Thymus (tissue), 14 donors: ENCODE data around the gene RINT1. TPM values are rescaled to one million over a fixed set of nuclear protein-coding genes. Genes with fewer than 3 reads are reported as not detected.

ENCODE experiments used
- DNase-seq, 9 donors: peaks; one replicate each; pipeline ENCODE4 v3.0.0-alpha.2; 2013; ENCODE audit warnings: low spot score in 9 of 9, low read depth in 6 of 9, missing footprints in 1 of 9
- H3K27ac ChIP-seq, 2 donors: one replicate each; pipeline ENCODE4 v1.5.1; 2013; ENCODE audit warnings: control low read depth in 1 of 2, low read depth in 1 of 2, low read length in 1 of 2, mild to moderate bottlenecking in 1 of 2, moderate library complexity in 1 of 2
- H3K27me3 ChIP-seq, 2 donors: one replicate each; pipeline ENCODE4 v1.5.1; 2013; ENCODE audit warnings: low read length in 1 of 2; ENCODE audit not compliant: control insufficient read depth in 2 of 2, insufficient read depth in 1 of 2
- H3K36me3 ChIP-seq, 2 donors: one replicate each; pipeline ENCODE4 v1.5.1; 2013; ENCODE audit warnings: low read length in 1 of 2, mild to moderate bottlenecking in 1 of 2, moderate library complexity in 1 of 2; ENCODE audit not compliant: control insufficient read depth in 2 of 2, insufficient read depth in 2 of 2
- H3K4me1 ChIP-seq, 2 donors: one replicate each; pipeline ENCODE4 v1.5.1; 2013; ENCODE audit warnings: low read length in 2 of 2; ENCODE audit not compliant: control insufficient read depth in 2 of 2, insufficient read depth in 2 of 2
- H3K4me3 ChIP-seq, 2 donors: one replicate each; pipeline ENCODE4 v1.5.1; 2013; ENCODE audit warnings: low read length in 2 of 2, control low read depth in 1 of 2, mild to moderate bottlenecking in 1 of 2
- H3K9me3 ChIP-seq, 2 donors: one replicate each; pipeline ENCODE4 v1.5.1; 2013; ENCODE audit warnings: low read length in 1 of 2, mild to moderate bottlenecking in 1 of 2; ENCODE audit not compliant: control insufficient read depth in 2 of 2, insufficient read depth in 1 of 2
- WGBS: extraction: QIAGEN DNeasy Blood & Tissue Kit; methylation state at CpG from one replicate; pipeline ENCODE4 v1.1.7; 2013; 5-methylcytosine and 5-hydroxymethylcytosine counted together
- long read RNA-seq, 10 donors: transcript quantifications; one replicate each; lab custom pipeline, GENCODE V29; 2026
- polyA plus RNA-seq: library from polyadenylated mRNA; stranded (reverse); fragments of 200-250 nt; gene quantifications from one replicate; pipeline ENCODE4 v1.2.3, GENCODE V29; 2013
- total RNA-seq: library from RNA; stranded (reverse); fragments of 120-200 nt; gene quantifications from one replicate; pipeline ENCODE4 v1.2.4, GENCODE V29; 2013
- donor health status: healthy.

The RINT1 gene
- total RNA-seq (12.2 TPM), polyA plus RNA-seq (42.3 TPM)
- long read RNA-seq, donor 1 = 0 reads
- long read RNA-seq, donor 2 = 0 reads
- long read RNA-seq, donor 3, partial matches to known transcripts = 0 of 2 reads
- long read RNA-seq, donor 3, other reads (novel, unspliced or antisense) = 0 of 2 reads
- long read RNA-seq, donor 4 = 0 reads
- long read RNA-seq, donor 5, transcript RINT1-201 (15 exons, 2,976 nt) = major isoform, 5 of 6 reads
- long read RNA-seq, donor 5, partial matches to known transcripts = 0 of 6 reads
- long read RNA-seq, donor 5, other reads (novel, unspliced or antisense) = 0 of 6 reads
- long read RNA-seq, donor 6 = 0 reads
- long read RNA-seq, donor 7, partial matches to known transcripts = 0 of 4 reads
- long read RNA-seq, donor 7, other reads (novel, unspliced or antisense) = 0 of 4 reads
- long read RNA-seq, donor 8, partial matches to known transcripts = 0 of 2 reads
- long read RNA-seq, donor 8, other reads (novel, unspliced or antisense) = 0 of 2 reads
- long read RNA-seq, donor 9, partial matches to known transcripts = 0 of 1 reads
- long read RNA-seq, donor 9, other reads (novel, unspliced or antisense) = 0 of 1 reads
- long read RNA-seq, donor 10, transcript RINT1-201 (15 exons, 2,976 nt) = major isoform, 5 of 5 reads
- long read RNA-seq, donor 10, partial matches to known transcripts = 0 of 5 reads
- long read RNA-seq, donor 10, other reads (novel, unspliced or antisense) = 0 of 5 reads

DNA sequence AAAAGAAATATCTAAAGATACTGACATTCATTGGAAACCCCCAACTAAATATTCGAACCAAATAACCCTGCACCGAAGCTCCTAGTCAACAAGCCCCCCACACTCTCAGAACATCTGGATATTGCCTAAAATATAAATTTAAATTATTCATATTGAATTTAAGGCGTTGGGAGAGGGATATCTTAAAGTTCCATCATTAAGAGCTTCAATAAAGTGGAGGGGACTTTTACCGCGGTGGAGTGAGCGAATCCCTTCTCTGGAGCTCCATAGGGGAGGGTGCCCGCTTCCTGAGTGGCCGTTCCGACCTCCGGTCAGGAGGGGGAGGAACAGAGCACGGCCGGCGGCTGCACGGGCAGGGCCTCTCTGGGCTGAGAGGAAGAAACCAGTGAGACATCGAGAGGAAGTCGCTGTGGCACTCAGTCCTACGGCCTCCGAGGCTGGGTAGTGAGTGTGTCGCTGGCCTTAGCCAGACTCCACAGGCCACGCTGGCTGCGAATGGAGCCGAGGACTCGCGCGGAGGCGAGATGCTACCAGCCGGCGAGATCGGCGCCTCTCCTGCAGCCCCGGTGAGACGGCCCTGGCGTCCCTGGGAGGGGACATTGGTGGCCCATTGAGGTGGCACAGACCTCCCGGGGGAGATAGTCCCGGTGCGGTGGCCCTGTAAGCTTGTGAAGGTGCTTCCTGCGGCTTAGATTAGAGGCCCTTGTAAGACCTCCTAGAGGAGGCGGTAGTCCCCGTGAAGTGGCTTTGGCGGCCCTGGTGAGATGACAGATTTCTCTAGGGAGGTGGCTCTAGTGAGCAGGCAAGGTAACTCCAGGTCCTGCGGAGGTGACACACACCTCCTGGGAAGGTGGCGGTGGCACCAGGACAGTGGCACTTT, at the start of gene RINT1:
Gene RINT1, plus strand, starts transcription at position 410 of the 880 bp plus-strand sequence. Its CDS starts 115 bp downstream, at position 525.
- H3K4me3 ChIP-seq = peak within 1 kb of the TSS; percentile 65 to 96
- H3K27me3 ChIP-seq = no peaks in the 10 kb centered on the region
- peaks cover 0 to 5% of the 10 kb centered on the region in 2 donors for H3K36me3 ChIP-seq
- H3K4me1 ChIP-seq = peaks cover 11 to 17% of the 10 kb centered on the region in 2 donors
- H3K27ac ChIP-seq = peak within 1 kb of the TSS; percentile 86 to 88
- under 1% methylated on average over 42 of the region's 42 CpGs for WGBS
- no peaks in the 10 kb centered on the region for H3K9me3 ChIP-seq
- peak; percentile 77 to 94 (median 84) for DNase-seq

DNA sequence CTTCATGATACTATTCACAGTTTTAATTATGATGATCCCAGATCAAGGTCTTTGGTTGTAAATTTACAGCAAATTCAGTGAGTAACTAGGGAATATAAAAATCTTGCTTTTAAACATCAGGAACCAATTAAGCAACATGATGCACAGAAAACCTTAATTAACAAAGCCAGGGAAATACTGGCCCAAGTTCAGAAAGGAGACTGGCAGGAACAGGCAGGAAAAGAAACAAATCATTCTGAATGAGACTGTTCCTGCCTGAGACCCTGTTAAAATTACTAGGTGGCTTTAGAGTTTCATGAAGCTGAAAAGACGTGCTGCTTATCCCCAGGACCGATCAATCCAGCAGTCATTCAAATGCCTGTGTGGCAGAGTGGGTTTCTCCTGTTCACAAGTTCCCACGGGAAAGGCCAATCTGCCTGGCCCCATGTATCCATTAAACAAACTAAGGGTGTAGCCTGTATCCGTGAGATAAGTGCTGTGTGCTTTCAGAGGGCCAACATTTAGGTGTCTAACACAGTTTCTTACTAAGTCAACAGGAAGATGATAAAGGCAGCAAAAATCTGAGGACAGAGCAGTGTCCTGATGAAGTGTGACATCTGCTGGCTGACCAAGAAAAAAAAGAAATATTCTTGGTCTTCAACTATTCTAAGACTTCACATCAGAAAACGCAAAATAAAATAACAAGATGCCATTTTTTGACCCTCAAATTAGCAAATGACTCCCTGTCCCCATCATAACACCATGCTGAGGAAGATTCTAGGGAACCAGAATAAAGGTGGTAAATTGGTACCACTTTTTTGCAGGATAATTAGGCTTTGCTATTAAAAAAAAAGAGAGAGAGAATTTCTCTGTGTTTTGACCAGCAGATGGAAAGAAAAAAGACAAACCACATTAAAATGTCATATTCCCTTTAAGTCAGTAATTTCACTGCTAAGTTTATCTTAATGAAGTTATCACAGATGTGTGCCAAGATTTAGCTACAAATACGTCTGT, 44.1 kb upstream of the RINT1 start:
- WGBS = 97% methylated on average over 6 of the region's 6 CpGs
- Histone ChIP-seq H3K36me3 (peaks cover 0 to 2% of the 10 kb centered on the region in 2 donors), H3K4me3 (no peak overlapping the region), H3K9me3 (peaks cover 0 to 3% of the 10 kb centered on the region in 2 donors), H3K4me1 (no peaks in the 10 kb centered on the region), H3K27me3 (no peaks in the 10 kb centered on the region), H3K27ac (no peak overlapping the region)
- DNase-seq = peak in 4 of 9 donors; percentile 4 to 42 (median 20)

DNA sequence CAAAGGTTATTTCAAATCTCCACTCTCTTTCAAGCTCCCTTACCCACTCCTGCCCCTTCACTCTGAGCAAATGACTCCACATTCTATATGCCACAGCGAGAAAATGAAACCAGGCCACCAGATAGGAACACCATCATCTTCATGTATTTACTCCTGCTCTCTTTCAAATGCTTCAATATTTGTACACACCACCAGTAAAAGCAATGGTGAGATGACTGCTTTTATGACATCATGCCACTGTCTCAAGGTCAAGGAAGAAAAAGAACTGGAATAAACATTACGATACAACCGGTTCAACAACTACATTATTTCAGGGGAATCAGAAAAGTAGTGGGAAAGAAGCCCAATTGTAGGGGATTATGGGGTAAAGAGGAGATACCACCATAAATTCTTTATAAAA, 42.6 kb upstream of the RINT1 start:
- Histone ChIP-seq H3K4me3 (no peak overlapping the region), H3K4me1 (no peaks in the 10 kb centered on the region), H3K9me3 (peaks cover 0 to 3% of the 10 kb centered on the region in 2 donors), H3K27me3 (no peaks in the 10 kb centered on the region), H3K27ac (no peak overlapping the region), H3K36me3 (peaks cover 0 to 2% of the 10 kb centered on the region in 2 donors)
- WGBS = 95% methylated on average over 3 of the region's 3 CpGs
- DNase-seq = no peak

DNA sequence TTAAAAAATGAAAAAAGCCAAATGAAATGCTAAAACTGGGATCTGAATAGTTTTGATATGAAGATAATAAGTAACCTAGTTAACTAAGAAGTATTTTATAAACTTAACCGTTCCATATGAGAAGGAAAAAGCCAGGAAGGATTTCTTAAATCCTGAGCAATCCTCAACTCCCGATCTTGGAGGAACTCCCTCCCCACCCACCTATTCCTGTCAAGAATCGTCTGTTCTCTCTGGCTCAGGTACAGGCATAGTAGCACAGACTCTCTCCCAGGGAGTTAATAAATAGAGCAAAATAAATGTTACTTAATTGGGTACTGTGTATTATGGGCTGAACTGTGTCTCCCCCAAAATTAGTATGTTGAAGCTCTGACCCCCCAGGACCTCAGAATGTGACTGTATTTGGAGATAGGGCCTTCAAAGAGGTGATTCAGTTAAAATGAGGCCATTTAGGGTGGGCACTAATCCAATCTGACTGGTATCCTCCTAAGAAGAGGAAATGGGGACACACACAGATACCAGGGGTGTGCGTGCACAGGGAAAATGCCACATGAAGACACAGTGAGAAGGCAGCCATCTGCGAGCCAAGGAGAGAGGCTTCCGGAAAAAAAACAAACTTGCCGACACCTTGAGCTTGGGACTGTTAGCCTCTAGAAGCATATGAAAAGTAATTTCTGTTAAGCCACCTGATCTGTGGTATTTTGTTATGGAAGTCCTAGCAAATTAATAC, 38.6 kb upstream of the RINT1 start:
- WGBS = 94% methylated on average over 7 of the region's 7 CpGs
- no peak overlapping the region for H3K27ac ChIP-seq

DNA sequence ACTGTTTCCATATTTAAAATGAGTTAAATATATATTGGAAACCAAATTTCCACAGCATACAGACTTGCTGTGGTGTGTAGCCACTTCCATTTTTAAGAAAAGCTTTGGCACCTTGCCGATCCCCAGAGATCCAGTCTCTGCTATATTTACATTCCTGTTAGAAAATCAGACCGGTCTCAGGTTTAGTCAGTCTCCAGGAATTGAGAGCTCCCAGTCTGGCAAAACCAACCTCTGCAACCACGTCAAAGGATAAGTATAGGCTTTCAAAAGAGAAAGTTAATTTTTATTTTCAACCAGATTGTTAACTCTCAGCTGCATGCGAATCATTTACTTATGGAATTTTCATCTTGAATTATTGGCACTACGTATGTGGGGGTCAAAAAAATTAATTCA, 38.1 kb upstream of the RINT1 start:
- H3K4me3 ChIP-seq = no peak overlapping the region
- H3K36me3 ChIP-seq = peaks cover 0 to 3% of the 10 kb centered on the region in 2 donors
- H3K27me3 ChIP-seq = no peaks in the 10 kb centered on the region
- no peaks in the 10 kb centered on the region for H3K4me1 ChIP-seq
- WGBS = 97% methylated on average over 5 of the region's 5 CpGs
- no peak for DNase-seq
- H3K27ac ChIP-seq = no peak overlapping the region
- peaks cover 0 to 3% of the 10 kb centered on the region in 2 donors for H3K9me3 ChIP-seq

More for the DNA sequence above, 38.6 kb upstream of the RINT1 start:
- Histone ChIP-seq H3K9me3 (peaks cover 0 to 3% of the 10 kb centered on the region in 2 donors), H3K36me3 (peaks cover 0 to 3% of the 10 kb centered on the region in 2 donors), H3K4me3 (no peak overlapping the region), H3K4me1 (no peaks in the 10 kb centered on the region), H3K27me3 (no peaks in the 10 kb centered on the region)
- DNase-seq = no peak

DNA sequence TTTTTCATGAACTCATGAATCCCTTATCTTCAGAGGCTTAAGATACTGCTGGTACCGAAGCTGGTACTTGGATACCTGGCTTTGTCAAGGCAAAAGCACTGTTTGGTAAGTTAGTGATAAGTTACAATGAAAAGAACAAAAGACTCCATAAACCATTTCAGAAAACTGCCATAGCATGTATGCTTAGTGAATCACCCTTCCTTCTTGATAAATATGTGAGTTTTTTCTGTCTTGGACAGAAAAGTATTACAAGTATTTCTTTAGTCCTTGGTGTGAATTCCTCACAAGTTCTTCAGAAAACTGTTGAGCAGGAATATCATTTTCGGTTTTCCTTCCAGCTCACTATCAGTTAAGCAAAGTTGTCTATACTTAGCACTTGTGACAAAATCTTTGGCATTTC, 35.5 kb upstream of the RINT1 start:
- H3K4me1 ChIP-seq = no peaks in the 10 kb centered on the region
- DNase-seq = no peak
- WGBS = 97% methylated on average over 2 of the region's 2 CpGs
- no peak overlapping the region for H3K27ac ChIP-seq
- H3K4me3 ChIP-seq = no peak overlapping the region
- peaks cover 0 to 9% of the 10 kb centered on the region in 2 donors for H3K36me3 ChIP-seq
- H3K9me3 ChIP-seq = peaks cover 0 to 3% of the 10 kb centered on the region in 2 donors
- no peaks in the 10 kb centered on the region for H3K27me3 ChIP-seq

DNA sequence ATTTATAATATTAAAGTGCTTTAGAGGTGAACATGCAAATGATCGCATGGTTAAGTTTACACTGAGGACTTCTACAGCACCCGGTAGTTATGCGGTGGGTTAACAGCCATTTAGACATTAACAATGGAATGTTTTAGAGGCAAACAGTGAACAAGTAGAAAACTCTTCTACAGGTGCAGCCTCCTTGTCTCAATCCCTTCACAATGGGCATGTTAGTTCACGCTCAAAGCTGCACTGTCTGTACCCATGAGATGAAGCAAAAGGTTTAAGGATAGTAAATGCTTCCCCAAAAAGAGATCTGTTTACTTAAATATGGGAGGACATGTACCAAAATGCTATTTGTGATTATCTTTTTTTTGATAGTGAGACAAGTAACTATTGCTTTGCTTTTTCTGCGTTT, 35.0 kb upstream of the RINT1 start:
- 97% methylated on average over 5 of the region's 5 CpGs for WGBS
- H3K4me3 ChIP-seq = no peak overlapping the region
- no peak overlapping the region for H3K27ac ChIP-seq
- peaks cover 0 to 11% of the 10 kb centered on the region in 2 donors for H3K36me3 ChIP-seq
- H3K4me1 ChIP-seq = no peaks in the 10 kb centered on the region
- peaks cover 0 to under 1% of the 10 kb centered on the region in 2 donors for H3K9me3 ChIP-seq
- no peaks in the 10 kb centered on the region for H3K27me3 ChIP-seq
- DNase-seq = no peak
